Measurements from ENCODE around the gene RNF223.
"Not testable (repeated sequence)": the region's sequence is repeated elsewhere in the genome, so short reads cannot be mapped to it uniquely, and the experiment has no call there.

The RNF223 gene

DNA sequence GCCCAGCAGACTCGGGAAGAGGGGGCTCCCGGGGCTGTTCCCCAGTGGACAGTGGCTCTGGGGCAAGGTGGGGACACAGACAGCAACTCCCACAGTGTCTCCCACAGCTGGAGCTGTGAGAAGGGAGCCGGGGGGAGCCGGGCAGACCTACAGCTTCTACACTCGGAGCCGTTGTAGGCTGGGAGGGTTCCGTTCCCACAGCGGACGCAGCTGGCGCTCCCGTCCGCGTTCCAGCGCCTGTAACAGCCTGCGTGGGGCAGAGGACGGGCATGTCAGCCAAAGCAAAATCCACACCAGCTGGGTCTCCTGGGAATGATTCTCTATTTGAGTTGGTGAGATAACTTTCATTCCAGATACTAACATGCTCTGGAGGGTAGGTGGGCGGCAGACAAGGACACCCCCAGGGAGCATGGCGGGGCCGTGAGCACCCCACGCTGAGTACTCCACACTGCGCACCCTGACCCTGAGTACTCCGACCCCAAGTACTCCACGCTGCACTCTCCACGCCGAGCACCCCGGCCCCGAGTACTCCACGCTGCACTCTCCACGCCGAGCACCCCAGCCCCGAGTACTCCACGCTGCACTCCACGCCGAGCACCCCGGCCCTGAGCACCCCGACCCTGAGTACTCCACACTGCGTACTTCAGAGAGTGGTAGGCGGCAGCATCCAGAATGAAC is 13.4 kb upstream of the RNF223 start:
- no peak for DNase-seq (ENCODE audit: low spot score)

DNA sequence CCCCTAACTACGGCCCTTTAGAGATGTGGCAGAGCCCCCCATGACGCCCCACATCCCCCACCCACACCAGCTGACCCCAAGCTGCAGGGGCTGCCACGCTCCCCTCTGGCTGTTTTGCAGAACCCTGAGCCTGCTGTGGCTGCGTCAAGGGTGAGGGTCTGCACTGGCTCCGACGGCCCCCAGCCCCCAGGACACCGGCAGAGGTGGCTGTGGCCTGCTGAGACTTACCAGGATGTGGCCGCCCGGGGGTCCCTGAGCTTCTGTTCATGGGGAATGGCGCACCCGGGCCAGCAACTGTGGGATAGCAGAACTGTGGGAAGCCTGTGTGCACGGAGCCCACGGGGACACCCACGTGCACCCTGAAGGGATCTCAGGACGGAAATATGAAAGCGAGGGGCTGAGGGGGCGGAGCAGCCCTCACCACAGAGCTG is 12.8 kb upstream of the RNF223 start:
- DNase-seq (ENCODE audit: low spot score) = no peak

DNA sequence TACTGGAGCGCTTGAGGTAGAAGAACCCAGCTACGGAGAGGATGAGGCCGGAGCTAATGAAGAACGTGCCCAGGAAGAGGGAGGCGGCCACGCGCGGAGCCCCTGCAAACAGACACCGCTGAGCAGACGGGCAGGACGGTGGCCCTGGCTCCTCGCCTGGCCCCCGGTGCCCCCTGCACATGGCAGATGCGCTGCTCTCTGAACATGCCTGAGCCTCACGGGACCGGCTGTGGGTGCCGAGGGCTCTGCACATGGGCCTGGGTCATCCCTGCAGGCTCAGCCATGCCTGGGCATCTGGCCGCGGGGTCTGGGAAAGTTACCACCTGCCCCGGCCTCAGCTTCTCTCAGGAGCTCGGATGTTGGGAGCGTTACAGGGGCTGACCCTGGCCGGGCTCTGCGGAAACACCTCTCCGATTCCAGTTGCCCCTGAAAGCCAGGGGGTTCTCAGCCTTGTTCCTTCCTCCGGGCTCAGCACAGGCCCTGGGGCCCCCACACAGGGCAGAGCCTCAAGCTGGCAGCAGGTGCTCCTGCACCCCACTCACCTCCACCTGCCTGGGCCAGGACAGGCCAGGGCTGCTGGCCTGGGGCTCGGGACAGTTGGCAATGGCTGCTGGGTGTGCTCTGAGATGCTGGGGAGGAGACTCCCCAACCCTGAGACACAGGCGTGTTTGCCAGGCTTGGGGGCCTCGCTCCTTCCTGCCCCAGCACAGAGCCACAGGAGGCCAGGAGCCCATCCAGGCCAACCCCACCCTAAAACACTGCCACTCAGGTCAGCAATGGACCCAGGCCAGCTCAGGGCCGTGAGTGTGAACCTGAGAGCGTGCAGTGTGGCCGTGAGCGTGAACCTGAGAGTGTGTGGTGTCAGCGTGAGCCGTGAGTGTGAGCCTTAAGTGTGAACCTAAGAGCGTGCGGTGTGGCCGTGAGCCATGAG is 12.1 kb upstream of the RNF223 start:
- no peak for DNase-seq (ENCODE audit: low spot score)

DNA sequence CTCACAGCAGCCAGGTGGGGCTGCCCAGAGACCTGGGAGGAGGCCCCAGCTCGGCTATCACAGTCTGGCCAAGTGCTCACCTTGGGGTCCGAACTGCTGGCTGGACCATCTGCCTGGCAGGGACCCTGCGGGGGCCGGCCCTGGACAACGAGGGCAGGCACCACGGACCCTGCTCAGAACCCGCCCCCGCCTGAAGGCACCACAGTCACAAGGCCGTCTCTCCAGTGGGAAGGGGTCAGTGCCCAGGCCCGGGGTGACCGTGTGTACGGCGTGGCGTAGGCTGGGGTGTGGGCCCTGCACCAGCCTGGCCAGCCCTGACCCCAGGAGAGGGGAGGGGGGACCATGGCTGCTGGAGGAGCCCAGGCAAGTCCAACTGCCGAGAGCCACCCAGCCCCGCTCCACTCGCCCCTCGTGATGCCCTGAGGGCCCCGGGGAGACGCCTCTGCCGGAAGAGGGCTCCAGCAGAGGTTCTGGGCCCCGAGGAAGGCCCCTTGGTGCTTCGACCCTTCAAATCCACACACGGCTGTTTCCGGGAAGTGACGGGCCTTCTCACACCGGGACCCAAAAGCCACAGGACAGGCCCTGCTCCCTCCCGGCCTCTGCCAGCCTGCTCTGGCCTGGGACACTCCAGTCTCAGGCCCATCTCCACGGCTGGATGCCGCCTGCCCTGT is 11.2 kb upstream of the RNF223 start:
- no peak for DNase-seq (ENCODE audit: low spot score)

DNA sequence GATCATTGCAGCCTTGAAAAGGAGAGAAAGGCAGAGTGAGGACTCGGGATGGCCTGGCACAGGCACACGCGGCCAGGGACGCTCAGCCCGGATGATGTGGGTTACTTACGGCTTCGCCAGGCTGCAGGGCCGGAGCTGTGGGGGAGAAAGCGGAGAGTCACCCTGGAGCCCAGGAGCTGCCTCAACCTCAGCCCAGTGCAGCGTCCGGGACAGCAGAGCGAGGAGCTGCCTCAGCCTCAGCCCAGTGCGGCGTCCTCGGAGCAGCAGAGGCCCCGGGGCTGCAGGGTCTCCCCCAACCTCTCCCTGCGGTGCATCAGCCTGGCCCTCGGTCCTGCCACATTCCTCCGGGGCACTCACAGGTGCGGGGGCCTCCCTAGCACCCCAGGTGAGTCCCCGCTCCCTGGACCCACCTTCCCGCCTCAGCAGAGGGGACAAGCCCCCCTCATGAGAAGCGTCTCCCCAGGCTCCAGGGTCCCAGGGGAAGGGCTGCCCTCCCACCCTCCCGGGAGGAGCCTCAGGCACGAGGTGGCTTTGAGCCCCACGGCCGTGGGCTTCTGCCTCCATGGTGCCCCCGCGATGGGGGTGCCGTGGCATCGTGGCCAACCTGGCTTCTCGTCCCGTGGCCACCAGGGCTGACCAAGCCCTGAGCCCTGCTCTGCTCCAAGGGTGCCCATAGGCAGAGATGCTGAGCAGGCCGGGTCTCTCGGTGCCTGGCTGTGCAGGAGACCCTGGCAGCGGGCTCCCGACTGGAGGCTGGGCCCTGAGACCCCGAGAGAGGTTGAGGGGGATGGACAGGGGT is 10.5 kb upstream of the RNF223 start:
- no peak for DNase-seq (ENCODE audit: low spot score)

DNA sequence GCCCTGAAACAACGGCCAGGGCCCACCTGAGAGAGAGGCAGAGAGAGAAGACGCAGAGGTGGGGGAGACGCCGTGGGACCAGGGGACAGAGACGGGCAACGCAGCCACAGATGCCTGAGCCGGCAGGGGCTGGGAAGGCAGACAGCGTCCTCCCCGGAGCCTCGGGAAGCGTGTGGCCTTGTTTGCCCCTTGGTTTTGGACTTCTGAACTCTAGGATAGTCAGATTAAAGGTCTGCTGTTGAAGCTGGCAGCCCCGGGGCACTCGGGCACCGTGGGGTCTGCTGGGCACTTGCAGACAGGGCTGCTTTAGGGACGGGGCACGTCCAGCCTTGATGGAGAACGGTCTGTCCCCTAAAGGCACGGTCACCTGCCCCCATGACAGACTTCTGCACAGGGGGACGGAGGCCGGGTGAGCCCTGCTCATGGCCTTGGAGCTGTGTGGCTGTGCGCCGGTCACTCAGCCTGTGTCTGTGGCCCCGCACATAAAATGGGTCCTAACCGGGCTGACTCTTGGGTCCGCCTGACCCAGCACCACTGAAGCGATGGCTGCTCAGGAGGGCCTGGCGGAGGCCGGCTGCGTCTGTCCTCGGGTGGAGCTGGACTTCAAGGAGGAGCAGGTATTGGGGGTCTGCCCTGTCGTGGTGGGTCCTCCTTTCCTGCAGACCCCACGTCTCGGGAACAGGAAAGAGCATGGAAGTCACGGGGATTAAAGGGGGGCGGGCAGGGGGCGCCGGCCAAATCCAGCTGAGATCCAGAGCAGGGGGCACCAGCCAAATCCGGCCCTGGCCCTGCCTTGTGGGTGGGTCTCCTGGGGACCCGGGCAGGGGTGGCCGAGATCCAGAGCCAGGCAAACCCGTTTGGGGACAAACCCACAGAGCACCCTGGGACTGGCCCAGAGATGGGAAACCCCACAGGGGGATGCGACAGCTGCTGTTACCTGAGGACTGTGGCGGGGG is 9.6 kb upstream of the RNF223 start:
- no peak for DNase-seq (ENCODE audit: low spot score)

DNA sequence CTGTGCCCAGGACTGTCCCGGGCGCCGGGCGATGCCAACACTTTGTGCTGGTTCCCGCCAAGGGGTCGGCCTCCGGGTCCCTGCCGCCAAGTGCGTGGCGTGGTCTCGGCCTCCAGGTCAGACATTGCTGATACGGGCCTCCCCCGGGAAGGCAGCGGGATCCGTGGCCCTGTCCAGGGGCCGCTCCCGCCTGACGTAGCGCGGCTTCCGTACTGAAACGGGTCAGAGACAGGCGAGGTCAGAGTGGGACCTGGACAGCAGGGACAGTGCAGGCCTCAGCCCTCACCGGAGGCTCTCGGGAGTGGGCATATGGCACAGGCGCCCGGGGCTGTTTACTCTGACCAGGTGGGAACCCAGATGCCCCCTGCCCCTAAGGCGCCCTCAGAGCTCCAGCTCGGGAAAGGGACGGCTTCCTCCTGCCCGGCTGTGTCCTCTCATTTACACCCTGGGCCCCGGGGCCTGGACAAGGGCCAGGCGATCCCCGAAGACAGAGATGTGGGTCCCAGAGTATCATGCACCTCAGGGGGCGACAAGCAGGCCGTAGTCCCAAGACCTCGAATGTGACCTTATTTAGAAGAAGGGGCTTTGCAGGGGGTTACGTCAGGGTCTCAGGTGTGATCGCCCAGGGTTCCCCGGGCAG is 8.8 kb upstream of the RNF223 start:
- no peak for DNase-seq (ENCODE audit: low spot score)

DNA sequence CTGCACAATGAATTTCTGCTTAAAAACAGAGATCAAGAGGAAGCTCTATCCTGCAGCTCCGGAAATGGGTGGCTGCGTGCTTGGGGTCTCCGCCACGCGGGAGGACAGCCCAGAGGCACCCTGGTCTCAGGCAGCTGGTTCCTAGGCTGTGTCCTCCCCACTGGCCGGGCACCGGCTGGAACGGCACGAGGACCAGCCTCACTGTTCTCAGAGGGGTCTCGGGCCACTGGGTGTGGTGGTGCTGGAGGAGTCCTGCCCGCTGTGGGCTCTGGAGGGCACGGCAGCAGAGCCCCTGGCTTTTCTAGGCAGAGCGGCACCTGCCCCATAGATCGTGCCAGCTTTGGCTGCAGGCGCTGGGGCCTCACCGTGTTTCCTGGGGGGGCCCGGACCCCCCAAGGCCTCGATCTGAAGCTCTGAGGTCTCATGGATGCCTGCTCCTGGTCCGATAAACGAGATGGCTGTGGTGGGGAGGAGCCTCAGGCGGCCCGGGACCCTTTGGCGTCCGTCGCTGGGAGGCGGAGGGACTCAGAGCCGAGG is 8.2 kb upstream of the RNF223 start:
- DNase-seq (ENCODE audit: low spot score) = no peak

DNA sequence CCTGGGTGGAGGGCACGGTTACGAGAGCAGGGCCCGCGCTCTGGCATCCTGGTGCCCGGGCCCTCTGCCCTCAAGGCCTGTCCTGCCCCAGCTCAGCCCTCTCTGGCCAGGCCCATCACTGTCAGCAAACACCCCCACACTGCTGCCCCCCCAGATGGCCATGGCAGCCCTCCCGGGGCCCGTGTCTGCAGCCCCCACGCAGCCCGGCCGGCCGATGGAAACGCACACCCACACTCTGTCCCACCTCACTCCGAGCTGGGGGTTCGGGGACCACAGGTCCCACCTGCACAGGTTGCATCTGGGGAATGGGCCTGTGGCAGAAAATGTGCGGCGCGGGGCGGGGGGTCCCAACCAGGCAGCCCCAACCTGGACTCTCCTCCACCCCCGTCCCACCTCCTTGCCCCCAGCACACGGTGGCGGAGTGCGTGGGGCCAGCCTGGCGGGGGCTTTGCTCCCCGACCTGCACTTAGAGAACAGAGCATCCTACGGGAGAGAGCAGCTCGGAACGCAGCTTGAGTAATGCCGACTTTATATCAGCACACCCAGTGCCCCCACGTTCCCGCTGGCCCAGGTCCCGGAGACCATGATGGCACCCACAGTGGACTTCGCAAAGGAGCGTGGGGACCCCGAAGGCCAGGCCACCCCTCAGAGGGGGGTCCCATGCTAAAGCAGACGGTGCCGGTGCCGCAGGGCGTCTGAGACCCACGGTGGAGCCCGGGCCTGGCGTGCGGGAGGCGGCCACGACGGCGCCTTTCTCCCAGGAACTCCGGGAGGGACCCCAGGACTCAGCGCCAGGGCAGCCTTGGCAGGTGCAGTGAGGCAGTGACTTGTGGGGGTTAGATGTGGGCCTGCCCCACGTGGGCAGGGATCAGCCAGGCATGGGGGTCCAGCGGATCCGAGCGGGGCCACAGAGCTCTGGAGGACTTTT is 7.5 kb upstream of the RNF223 start:
- no peak for DNase-seq (ENCODE audit: low spot score)

DNA sequence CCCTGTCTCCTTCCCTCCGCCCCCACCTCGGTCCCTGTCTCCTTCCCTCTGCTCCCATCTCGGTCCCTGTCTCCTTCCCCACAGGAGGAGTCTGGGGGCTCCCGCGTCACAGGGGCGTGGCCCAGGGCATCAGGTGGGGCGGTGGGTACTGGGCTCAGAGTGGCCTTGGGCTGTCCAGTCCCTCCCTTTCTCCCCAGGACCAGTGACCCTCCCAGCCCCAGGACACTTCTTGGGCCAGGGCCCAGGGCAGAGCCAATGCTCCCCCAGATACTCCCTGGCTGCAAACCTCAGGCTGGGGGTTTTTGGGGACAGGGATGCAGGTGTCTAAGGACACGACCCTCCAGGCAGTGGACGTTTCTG is 6.8 kb upstream of the RNF223 start:
- no peak for DNase-seq (ENCODE audit: low spot score)

DNA sequence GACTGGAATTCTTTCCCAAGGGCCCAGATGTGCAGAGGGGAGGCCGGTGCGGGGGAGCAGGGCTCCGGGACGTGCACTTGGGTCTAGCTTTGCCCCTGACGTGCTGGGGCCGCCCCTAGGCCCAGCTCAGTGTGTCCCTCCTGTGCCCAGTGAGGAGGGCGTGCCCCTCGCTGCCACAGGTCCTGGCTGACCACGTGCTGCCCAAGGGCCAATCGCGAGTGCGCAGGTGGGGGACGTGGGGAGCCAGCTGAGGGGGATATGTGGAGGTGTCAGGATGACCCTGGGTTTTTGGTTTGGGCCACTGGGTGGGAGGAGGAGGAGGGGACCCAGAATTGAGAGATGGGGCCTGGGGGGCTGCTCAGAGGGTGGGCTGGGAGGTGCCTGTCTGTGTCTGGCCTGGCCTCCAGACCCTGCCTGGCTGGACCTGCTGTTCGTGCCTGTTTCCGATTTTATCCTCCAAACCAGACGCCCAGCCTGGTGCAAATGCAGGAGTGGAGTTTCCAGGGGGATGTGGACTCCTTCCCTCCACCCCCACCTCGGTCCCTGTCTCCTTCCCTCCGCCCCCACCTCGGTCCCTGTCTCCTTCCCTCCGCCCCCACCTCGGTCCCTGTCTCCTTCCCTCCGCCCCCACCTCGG is 6.1 kb upstream of the RNF223 start:
- no peak for DNase-seq (ENCODE audit: low spot score)

DNA sequence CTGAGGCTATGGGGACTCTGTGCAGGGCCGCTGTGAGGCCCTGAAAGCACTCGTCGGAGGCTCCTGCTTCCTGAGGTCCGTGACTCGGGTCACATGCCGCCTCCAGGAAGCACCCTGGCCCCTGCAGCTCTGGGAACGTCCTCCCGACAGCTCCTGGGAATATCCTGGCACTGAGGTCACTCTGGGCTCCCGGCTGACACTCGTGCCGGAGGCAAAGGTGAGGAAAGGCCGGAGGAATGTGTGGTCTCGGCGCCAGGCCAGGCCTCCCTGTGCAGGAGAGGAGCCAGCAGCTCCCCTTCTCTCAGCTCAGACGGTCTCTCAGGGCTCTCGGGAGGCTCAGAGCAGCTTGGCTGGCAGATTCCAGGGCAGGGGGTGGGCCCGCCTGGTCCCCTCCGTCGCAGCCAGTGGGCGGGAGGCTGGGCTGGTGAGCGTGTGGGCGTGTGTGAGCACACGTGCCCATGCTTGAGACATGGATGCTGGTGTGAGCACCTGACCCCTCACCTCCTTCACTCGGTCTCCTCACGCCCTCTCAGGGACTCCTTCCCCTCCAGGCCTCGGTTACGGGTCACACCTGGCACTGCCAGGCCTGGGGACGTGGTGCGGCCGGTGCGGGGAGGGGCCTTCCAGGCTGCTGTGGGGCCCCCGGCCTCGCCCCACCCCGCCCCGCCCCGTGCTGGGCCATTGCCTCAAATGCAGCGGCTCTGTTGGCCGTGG is 5.5 kb upstream of the RNF223 start:
- no peak for DNase-seq (ENCODE audit: low spot score)

DNA sequence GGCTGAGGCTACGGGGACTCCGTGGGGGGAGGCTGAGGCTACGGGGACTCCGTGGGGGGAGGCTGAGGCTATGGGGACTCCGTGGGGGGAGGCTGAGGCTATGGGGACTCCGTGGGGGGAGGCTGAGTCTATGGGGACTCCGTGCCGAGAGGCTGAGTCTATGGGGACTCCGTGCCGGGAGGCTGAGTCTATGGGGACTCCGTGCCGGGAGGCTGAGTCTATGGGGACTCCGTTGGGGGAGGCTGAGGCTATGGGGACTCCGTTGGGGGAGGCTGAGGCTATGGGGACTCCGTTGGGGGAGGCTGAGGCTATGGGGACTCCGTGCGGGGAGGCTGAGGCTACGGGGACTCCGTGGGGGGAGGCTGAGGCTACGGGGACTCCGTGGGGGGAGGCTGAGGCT is 3.3 kb upstream of the RNF223 start:
- not testable (repeated sequence) for DNase-seq (ENCODE audit: low spot score)

DNA sequence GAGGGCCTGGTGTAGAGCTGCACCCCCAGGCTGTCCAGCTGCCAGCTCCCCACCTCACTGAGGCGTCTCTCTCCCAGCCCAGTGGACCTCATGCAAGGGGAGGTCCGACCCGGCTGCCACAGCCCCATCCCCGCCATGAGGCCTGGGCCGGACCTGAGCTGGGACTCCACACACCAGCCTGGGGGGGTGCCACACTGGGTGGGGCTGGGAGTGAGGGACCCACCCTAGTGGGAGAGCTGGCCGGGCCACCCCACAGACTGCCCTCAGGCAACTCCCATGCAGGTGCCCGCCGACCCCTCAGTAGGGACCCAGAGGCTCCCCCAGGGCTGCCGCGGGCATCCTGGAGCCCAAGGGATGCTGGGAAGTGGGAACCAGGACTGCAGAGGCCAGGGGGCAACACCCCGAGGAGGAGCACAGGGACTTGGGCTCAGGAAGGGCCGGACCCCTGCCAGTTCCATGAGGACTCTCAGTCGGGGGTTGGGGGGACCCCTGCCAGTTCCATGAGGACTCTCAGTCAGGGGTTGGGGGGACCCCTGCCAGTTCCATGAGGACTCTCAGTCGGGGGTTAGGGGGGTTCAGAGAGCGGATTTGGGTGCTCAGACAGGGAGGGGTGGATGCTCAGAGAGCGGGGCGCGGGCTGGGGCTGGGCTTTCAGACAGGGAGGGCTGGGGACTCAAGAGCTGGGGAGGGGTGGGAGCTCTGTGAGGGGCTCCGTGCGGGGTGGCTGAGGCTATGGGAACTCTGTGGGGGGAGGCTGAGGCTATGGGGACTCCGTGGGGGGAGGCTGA is 1.2 kb upstream of the RNF223 start:
- no peak for DNase-seq (ENCODE audit: low spot score)

DNA sequence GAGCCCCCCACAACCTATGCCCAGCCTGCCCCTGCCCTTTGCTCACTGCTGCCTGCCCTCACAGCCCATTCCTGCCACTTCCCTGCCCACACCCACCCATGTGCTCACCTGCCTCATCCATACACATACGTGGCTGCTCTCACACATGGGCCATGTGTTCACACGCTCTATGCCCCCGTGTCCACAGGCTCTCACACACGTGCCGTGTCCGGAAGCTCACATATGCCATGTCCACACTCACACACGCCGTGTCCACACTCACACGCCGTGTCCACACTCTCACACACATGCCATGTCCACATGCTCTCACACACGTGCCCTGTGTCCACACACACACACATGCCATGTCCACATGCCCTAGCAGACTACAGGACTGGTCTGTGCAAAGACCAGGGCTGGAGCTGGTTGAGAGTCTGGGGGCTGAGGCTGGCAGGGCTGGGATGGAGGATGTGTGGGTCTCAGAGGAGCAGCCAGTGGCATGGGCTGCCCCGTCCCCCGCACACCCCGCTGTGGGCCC is 583 bp upstream of the RNF223 start:
- no peak for DNase-seq (ENCODE audit: low spot score)

DNA sequence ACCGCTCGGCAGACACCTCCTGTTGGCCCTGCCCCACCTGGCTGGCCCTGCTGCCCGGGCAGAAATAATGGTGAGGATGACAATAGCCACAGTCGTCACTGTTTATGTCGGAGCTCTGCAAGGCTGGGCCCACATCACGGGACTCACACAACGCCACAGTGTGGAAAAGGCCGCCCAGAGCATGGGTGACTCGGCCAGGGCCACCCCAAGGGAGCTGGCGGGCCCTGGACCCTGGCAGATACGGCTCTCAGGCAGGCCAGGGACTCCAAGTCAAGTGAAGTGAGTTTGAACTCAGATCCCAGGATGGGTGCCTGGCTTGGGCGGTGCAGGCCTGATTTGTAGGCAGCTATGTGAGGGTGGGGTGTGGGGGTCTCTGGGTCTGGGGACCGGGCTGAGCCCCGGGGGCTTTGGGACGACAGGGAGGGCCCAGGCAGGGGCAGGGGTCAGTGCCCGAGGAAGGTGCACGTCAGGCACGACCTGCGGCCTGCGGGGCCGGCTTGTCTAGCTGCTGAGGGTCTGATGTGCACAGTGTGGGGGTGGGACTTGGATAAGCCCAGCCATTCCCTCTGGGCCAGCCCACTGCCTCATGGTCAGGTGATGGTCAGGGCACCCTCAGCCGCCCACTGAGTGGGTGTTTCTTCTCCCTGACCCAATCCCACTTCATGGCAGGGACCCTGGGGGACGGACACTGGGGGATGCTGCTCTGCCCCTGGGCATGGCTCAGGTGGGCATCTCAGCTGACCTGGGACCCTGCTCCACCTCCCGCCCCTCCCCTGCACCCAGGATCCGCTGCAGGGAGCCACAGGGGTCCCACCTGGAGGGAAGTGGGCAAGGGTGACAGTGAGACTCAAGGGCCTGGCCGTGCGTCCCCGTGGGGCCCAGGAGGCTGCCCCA is 1.0 kb downstream of the RNF223 start:
- DNase-seq (ENCODE audit: low spot score) = no peak
